Stimulated activated CD8-positive, alpha-beta memory T cell treated with anti-CD3 and anti-CD28 coated beads, Interleukin-2, amount 100 ng/mL, for 48 hours (primary cell): Measurements from ENCODE around the gene PLA2G2C.
A peak's percentile ranks its signal among the peaks of the same experiment; 100 is the strongest.
"Not testable (repeated sequence)": the region's sequence is repeated elsewhere in the genome, so short reads cannot be mapped to it uniquely, and the experiment has no call there.

Source experiments
- DNase-seq, 2 donors: peaks; one replicate each; pipeline ENCODE4 v3.0.0-alpha.2; 2020; ENCODE audit warnings: low read depth in 2 of 2

Gene PLA2G2C

GRCh38 chr1:20185834-20186782 is at the start of gene PLA2G2C, which contains the start of gene UBXN10:
PLA2G2C (minus strand) TSS chr1:20186518; CDS start chr1:20177363, 9,155 bp downstream.
UBXN10 (plus strand) TSS chr1:20186096; CDS start chr1:20190562, 4,466 bp downstream.
- DNase-seq: peak; percentile 52 to 57

GRCh38 chr1:20234788-20235535 is 48.6 kb upstream of the PLA2G2C start:
- no peak for DNase-seq

- DNase-seq: no peak
These were observed 47.5 kb upstream of the PLA2G2C start for GRCh38 chr1:20233866-20234265.

GRCh38 chr1:20233394-20233793 is 47.1 kb upstream of the PLA2G2C start:
- DNase-seq: no peak

- not testable (repeated sequence) for DNase-seq
These were observed 46.2 kb upstream of the PLA2G2C start for GRCh38 chr1:20232564-20232963.

- DNase-seq: no peak
These were observed 42.9 kb upstream of the PLA2G2C start for GRCh38 chr1:20229171-20229570.

GRCh38 chr1:20228314-20228825 is 42.1 kb upstream of the PLA2G2C start:
- no peak for DNase-seq

GRCh38 chr1:20227704-20228103 is 41.4 kb upstream of the PLA2G2C start:
- no peak for DNase-seq

GRCh38 chr1:20224546-20224945 is 38.2 kb upstream of the PLA2G2C start:
- DNase-seq: no peak

GRCh38 chr1:20223551-20224419 is 37.5 kb upstream of the PLA2G2C start:
- DNase-seq: no peak

- DNase-seq: no peak
These were observed 36.8 kb upstream of the PLA2G2C start for GRCh38 chr1:20223106-20223505.

- DNase-seq: no peak
These were observed 33.7 kb upstream of the PLA2G2C start for GRCh38 chr1:20220036-20220435.

GRCh38 chr1:20219053-20219452 is 32.7 kb upstream of the PLA2G2C start:
- not testable (repeated sequence) for DNase-seq

- no peak for DNase-seq
These were observed 30.3 kb upstream of the PLA2G2C start for GRCh38 chr1:20216574-20216973.

- DNase-seq: no peak
These were observed 29.4 kb upstream of the PLA2G2C start for GRCh38 chr1:20215716-20216115.

GRCh38 chr1:20212685-20213331 is 26.5 kb upstream of the PLA2G2C start:
- DNase-seq: peak; percentile 17 to 36

GRCh38 chr1:20212085-20212684 is 25.9 kb upstream of the PLA2G2C start:
- no peak for DNase-seq

- no peak for DNase-seq
These were observed 25.2 kb upstream of the PLA2G2C start for GRCh38 chr1:20211511-20211931.

- no peak for DNase-seq
These were observed 24.6 kb upstream of the PLA2G2C start for GRCh38 chr1:20210736-20211460.

GRCh38 chr1:20209471-20209870 is 23.2 kb upstream of the PLA2G2C start:
- DNase-seq: no peak
